Prostate gland (tissue), 2 donors: Measurements from ENCODE around the gene SCAMP4.
"Not testable (repeated sequence)": the region's sequence is repeated elsewhere in the genome, so short reads cannot be mapped to it uniquely, and the experiment has no call there.

Experiments
- POLR2AphosphoS5 ChIP-seq: sonication (generic); formaldehyde crosslinking; IDR thresholded peaks from one replicate; pipeline ENCODE4 v1.6.1; 2017; ENCODE audit warnings: antibody characterized with exemption
- TF ChIP-seq, protein P1 (sequence below), 4 experiments: fragments of 200-600 bp in 2 of 4; fragments of 450-650 bp in 2 of 4; sonication (generic) in 2 of 4; IDR thresholded peaks; 1 replicate in 3 of 4; 2 replicates in 1 of 4; pipeline ENCODE4 v1.5.1; 2016 to 2019; ENCODE audit warnings: antibody characterized with exemption in 4 of 4, mild to moderate bottlenecking in 2 of 4, moderate library complexity in 2 of 4

DNA sequence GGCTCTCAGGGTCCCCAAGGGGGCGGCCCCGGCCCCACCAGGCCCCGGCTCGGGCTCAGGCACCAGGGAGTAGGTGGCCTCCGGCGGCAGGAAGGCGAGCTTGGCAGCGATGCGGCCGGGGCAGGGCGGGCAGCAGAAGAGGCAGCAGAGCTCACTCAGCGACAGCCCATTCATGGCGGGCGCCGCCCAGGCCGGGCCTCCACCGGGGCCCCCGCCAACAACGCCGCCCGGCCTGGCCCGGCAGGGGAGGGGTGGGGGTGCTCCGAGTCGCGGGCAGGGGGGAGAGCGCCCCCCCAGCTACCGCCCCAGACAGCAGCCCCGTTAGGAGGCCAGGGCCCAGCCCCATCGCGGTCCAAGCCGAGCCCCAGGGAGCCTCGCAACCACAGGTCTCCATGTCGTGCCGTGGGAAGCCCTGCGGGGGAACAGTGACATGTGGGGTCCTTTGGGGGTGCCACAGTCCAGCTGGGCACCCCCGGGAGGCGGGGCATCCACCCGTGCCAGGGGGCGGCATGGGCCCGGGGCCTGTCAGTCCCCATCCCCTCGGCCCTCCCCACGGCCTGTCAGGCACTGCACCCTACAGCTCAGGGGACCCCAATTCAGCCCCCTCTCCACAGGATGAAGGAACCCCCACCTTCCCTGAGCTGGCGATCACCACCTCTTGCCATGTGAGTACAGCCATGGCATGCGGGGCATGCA, 23.7 kb upstream of the SCAMP4 start:
- TF ChIP-seq, protein P1, sequence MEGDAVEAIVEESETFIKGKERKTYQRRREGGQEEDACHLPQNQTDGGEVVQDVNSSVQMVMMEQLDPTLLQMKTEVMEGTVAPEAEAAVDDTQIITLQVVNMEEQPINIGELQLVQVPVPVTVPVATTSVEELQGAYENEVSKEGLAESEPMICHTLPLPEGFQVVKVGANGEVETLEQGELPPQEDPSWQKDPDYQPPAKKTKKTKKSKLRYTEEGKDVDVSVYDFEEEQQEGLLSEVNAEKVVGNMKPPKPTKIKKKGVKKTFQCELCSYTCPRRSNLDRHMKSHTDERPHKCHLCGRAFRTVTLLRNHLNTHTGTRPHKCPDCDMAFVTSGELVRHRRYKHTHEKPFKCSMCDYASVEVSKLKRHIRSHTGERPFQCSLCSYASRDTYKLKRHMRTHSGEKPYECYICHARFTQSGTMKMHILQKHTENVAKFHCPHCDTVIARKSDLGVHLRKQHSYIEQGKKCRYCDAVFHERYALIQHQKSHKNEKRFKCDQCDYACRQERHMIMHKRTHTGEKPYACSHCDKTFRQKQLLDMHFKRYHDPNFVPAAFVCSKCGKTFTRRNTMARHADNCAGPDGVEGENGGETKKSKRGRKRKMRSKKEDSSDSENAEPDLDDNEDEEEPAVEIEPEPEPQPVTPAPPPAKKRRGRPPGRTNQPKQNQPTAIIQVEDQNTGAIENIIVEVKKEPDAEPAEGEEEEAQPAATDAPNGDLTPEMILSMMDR (IDR thresholded peaks at IDR 0.05) = not testable (repeated sequence)
- not testable (repeated sequence) for TF ChIP-seq POLR2AphosphoS5
